HepG2 (cell line): Measurements from ENCODE around the gene CREB1. TPM values are rescaled to one million over a fixed set of nuclear protein-coding genes. Genes with fewer than 3 reads are reported as not detected.

Experiments used
- MEIS1 ChIP-seq: sonication (generic); formaldehyde crosslinking; IDR thresholded peaks from 2 replicates; pipeline ENCODE4 v1.9.0; 2021; ENCODE audit warnings: mild to moderate bottlenecking, missing genetic modification reagents, moderate library complexity, borderline replicate concordance
- MTA1 ChIP-seq: sonication (generic); formaldehyde crosslinking; IDR thresholded peaks from 2 replicates; pipeline ENCODE4 v1.4.0; 2020; ENCODE audit warnings: missing genetic modification reagents, mild to moderate bottlenecking, borderline replicate concordance
- NFKBIZ ChIP-seq: IDR thresholded peaks from 2 replicates; pipeline ENCODE4 v1.6.1; 2018; ENCODE audit warnings: missing genetic modification reagents, missing compliant biosample characterization
- PLRG1 ChIP-seq: fragments of 450-650 bp; conservative IDR thresholded peaks from 2 replicates; pipeline ENCODE4 v1.6.1; 2016
- WIZ ChIP-seq: sonication (generic); formaldehyde crosslinking; IDR thresholded peaks from 2 replicates; pipeline ENCODE4 v1.5.1; 2020; ENCODE audit warnings: mild to moderate bottlenecking, missing genetic modification reagents
- ZNF121 ChIP-seq: sonication (generic); formaldehyde crosslinking; IDR thresholded peaks from 2 replicates; pipeline ENCODE4 v1.5.0; 2020; ENCODE audit warnings: mild to moderate bottlenecking, missing genetic modification reagents
- ZNF430 ChIP-seq: sonication (generic); formaldehyde crosslinking; IDR thresholded peaks from 2 replicates; pipeline ENCODE4 v1.9.0; 2021; ENCODE audit warnings: mild to moderate bottlenecking, missing genetic modification reagents
- ZNF614 ChIP-seq: IDR thresholded peaks from 2 replicates; pipeline ENCODE4 v1.6.1; 2018; ENCODE audit warnings: missing biosample characterization, missing genetic modification reagents, inconsistent platforms, borderline replicate concordance
- polyA plus RNA-seq, 8 experiments: library from polyadenylated mRNA; depleted of rRNA in 3 of 8; stranded (reverse) in 7 of 8; unstranded in 1 of 8; fragments of >200 nt; fragmentation: Illumina TruSeq in 4 of 8; extraction: Trizol in 4 of 8; gene quantifications; 2 replicates each; pipeline versions ENCODE4 v1.2.1 to v1.2.3, GENCODE V29; 2011 to 2016; ENCODE audit warnings: low read depth in 4 of 8, missing spikeins in 1 of 8, mixed read lengths in 1 of 8; ENCODE audit not compliant: insufficient read depth in 1 of 8
- total RNA-seq, 5 experiments: library from RNA; depleted of rRNA; stranded (reverse); fragments of >200 nt; fragmentation: Illumina TruSeq; extraction: Trizol; gene quantifications; 2 replicates each; pipeline ENCODE4 v1.2.3, GENCODE V29; 2016; ENCODE audit warnings: low read depth in 1 of 5
- TF ChIP-seq, protein P1 (sequence below): sonication (generic); formaldehyde crosslinking; IDR thresholded peaks from 2 replicates; pipeline ENCODE4 v1.5.0; 2020; ENCODE audit warnings: mild to moderate bottlenecking, missing genetic modification reagents, borderline replicate concordance
- TF ChIP-seq, protein P2 (sequence below): sonication (generic); formaldehyde crosslinking; IDR thresholded peaks from 2 replicates; pipeline ENCODE4 v1.4.0; 2020; ENCODE audit warnings: mild to moderate bottlenecking, missing genetic modification reagents, borderline replicate concordance

Gene CREB1
- total and polyA plus RNA-seq, 2 of the 13 experiments (the other 11 are each of a cell fraction or from before 2014, with no cell fraction given) = 51.8 to 51.9 TPM

DNA sequence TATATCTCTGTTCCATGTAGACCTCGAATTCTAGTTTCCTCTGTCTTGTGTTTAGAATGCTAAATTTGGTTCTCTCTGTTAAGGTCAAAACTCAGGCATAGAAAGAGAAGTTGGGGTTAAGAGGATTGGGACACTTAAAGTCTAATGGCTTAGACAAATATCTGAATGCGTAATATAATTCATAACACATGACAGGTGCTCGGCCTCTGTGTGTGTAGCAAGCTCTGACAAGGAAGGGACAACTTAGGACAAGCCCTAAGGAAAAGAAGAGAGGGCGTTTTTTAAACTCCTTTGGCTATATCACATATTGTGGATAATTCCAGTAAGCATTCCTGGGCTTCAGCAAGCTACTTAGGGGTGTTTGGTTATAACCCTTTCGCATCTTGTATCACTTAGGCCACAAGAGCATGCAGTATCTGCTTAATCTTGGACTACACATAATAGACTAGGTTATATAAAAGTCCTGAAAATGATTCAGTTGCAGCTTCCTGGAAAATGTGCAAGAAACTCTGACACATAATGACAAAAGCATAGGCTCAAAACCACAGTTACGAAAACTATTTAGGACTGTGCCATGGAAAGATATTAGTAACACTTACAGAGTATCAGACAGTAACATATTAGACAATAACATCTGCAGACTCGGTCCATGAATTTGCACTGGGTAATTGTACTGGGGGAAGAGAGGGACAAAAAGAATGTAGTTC, 16.1 kb upstream of the CREB1 start (continued):
- TF ChIP-seq, protein P1, sequence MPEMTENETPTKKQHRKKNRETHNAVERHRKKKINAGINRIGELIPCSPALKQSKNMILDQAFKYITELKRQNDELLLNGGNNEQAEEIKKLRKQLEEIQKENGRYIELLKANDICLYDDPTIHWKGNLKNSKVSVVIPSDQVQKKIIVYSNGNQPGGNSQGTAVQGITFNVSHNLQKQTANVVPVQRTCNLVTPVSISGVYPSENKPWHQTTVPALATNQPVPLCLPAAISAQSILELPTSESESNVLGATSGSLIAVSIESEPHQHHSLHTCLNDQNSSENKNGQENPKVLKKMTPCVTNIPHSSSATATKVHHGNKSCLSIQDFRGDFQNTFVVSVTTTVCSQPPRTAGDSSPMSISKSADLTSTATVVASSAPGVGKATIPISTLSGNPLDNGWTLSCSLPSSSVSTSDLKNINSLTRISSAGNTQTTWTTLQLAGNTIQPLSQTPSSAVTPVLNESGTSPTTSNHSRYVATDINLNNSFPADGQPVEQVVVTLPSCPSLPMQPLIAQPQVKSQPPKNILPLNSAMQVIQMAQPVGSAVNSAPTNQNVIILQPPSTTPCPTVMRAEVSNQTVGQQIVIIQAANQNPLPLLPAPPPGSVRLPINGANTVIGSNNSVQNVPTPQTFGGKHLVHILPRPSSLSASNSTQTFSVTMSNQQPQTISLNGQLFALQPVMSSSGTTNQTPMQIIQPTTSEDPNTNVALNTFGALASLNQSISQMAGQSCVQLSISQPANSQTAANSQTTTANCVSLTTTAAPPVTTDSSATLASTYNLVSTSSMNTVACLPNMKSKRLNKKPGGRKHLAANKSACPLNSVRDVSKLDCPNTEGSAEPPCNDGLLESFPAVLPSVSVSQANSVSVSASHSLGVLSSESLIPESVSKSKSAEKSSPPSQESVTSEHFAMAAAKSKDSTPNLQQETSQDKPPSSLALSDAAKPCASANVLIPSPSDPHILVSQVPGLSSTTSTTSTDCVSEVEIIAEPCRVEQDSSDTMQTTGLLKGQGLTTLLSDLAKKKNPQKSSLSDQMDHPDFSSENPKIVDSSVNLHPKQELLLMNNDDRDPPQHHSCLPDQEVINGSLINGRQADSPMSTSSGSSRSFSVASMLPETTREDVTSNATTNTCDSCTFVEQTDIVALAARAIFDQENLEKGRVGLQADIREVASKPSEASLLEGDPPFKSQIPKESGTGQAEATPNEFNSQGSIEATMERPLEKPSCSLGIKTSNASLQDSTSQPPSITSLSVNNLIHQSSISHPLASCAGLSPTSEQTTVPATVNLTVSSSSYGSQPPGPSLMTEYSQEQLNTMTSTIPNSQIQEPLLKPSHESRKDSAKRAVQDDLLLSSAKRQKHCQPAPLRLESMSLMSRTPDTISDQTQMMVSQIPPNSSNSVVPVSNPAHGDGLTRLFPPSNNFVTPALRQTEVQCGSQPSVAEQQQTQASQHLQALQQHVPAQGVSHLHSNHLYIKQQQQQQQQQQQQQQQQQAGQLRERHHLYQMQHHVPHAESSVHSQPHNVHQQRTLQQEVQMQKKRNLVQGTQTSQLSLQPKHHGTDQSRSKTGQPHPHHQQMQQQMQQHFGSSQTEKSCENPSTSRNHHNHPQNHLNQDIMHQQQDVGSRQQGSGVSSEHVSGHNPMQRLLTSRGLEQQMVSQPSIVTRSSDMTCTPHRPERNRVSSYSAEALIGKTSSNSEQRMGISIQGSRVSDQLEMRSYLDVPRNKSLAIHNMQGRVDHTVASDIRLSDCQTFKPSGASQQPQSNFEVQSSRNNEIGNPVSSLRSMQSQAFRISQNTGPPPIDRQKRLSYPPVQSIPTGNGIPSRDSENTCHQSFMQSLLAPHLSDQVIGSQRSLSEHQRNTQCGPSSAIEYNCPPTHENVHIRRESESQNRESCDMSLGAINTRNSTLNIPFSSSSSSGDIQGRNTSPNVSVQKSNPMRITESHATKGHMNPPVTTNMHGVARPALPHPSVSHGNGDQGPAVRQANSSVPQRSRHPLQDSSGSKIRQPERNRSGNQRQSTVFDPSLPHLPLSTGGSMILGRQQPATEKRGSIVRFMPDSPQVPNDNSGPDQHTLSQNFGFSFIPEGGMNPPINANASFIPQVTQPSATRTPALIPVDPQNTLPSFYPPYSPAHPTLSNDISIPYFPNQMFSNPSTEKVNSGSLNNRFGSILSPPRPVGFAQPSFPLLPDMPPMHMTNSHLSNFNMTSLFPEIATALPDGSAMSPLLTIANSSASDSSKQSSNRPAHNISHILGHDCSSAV = no peak
- TF ChIP-seq NFKBIZ (no peak), ZNF121 (no peak), MEIS1 (CRISPR knock-in tag) (no peak), ZNF614 (CRISPR knock-in tag) (no peak), PLRG1 (no peak), ZNF430 (CRISPR knock-in tag) (no peak), WIZ (CRISPR knock-in tag) (no peak), MTA1 (CRISPR knock-in tag) (no peak)
- TF ChIP-seq, protein P2, sequence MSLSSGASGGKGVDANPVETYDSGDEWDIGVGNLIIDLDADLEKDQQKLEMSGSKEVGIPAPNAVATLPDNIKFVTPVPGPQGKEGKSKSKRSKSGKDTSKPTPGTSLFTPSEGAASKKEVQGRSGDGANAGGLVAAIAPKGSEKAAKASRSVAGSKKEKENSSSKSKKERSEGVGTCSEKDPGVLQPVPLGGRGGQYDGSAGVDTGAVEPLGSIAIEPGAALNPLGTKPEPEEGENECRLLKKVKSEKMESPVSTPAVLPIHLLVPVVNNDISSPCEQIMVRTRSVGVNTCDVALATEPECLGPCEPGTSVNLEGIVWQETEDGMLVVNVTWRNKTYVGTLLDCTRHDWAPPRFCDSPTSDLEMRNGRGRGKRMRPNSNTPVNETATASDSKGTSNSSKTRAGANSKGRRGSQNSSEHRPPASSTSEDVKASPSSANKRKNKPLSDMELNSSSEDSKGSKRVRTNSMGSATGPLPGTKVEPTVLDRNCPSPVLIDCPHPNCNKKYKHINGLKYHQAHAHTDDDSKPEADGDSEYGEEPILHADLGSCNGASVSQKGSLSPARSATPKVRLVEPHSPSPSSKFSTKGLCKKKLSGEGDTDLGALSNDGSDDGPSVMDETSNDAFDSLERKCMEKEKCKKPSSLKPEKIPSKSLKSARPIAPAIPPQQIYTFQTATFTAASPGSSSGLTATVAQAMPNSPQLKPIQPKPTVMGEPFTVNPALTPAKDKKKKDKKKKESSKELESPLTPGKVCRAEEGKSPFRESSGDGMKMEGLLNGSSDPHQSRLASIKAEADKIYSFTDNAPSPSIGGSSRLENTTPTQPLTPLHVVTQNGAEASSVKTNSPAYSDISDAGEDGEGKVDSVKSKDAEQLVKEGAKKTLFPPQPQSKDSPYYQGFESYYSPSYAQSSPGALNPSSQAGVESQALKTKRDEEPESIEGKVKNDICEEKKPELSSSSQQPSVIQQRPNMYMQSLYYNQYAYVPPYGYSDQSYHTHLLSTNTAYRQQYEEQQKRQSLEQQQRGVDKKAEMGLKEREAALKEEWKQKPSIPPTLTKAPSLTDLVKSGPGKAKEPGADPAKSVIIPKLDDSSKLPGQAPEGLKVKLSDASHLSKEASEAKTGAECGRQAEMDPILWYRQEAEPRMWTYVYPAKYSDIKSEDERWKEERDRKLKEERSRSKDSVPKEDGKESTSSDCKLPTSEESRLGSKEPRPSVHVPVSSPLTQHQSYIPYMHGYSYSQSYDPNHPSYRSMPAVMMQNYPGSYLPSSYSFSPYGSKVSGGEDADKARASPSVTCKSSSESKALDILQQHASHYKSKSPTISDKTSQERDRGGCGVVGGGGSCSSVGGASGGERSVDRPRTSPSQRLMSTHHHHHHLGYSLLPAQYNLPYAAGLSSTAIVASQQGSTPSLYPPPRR = no peak
